H1 (cell line): ENCODE results near the gene SPACA9. TPM values are rescaled to one million over a fixed set of nuclear protein-coding genes. Genes with fewer than 3 reads are reported as not detected.

Source experiments
- CTCF ChIA-PET: fragments of 300-600 bp; sonication (Branson Sonifier 250); formaldehyde crosslinking; loops from one replicate; lab custom pipeline; 2021; ENCODE audit not compliant: partially characterized antibody; lab: Charles Lee
- POLR2A ChIA-PET: fragments of 300-600 bp; sonication (Branson Sonifier 250); formaldehyde crosslinking; loops from one replicate; lab custom pipeline; 2021; ENCODE audit warnings: inconsistent platforms; ENCODE audit not compliant: partially characterized antibody; lab: Charles Lee
- DNase-seq, 2 experiments: peaks; one replicate each; pipeline versions ENCODE4 v3.0.0 to v3.0.0-alpha.2; 2010 to 2022; ENCODE audit warnings: low spot score in 2 of 2, low read depth in 1 of 2, mixed read lengths in 1 of 2
- FAIRE-seq: peaks from 2 replicates; lab custom pipeline; 2011; peaks lifted over from hg19 to GRCh38; lab: Jason Lieb, UNC
- H2AFZ ChIP-seq: 2 replicates; pipeline ENCODE4 v1.8.1; 2012; ENCODE audit warnings: low read length, inconsistent platforms
- H2AK5ac ChIP-seq: 2 replicates; pipeline ENCODE4 v1.6.1; 2013; ENCODE audit warnings: low read depth, low read length
- H2BK120ac ChIP-seq: replicated peaks from 2 replicates; pipeline ENCODE3; 2013; ENCODE audit warnings: low read depth, low read length, inconsistent platforms
- H2BK12ac ChIP-seq: 2 replicates; pipeline ENCODE4 v1.6.1; 2013; ENCODE audit warnings: low read depth, low read length
- H2BK15ac ChIP-seq: 2 replicates; pipeline ENCODE4 v1.6.1; 2013; ENCODE audit warnings: low read length
- H2BK20ac ChIP-seq: 2 replicates; pipeline ENCODE4 v1.6.1; 2013; ENCODE audit warnings: low read length
- H2BK5ac ChIP-seq: 2 replicates; pipeline ENCODE4 v1.6.1; 2013; ENCODE audit warnings: low read depth, low read length
- H3K14ac ChIP-seq: 2 replicates; pipeline ENCODE4 v1.6.1; 2013; ENCODE audit warnings: inconsistent platforms; ENCODE audit not compliant: insufficient read length
- H3K18ac ChIP-seq: 2 replicates; pipeline ENCODE4 v1.6.1; 2013; ENCODE audit warnings: low read length; ENCODE audit errors: extremely low read depth
- H3K23ac ChIP-seq: 2 replicates; pipeline ENCODE4 v1.6.1; 2013; ENCODE audit warnings: inconsistent platforms; ENCODE audit not compliant: insufficient read length
- H3K23me2 ChIP-seq: 2 replicates; pipeline ENCODE4 v1.6.1; 2013; ENCODE audit warnings: low read depth, low read length
- H3K27ac ChIP-seq: 2 replicates; pipeline ENCODE4 v1.6.1; 2011; ENCODE audit warnings: low read depth, low read length, inconsistent platforms
- H3K27me3 ChIP-seq, 4 experiments: replicated peaks in 1 of 4; 1 replicate in 1 of 4; 2 replicates in 3 of 4; pipeline versions ENCODE4 v1.6.1 to v1.8.1; 2011 to 2013; ENCODE audit warnings: low read length in 3 of 4, mild to moderate bottlenecking in 3 of 4, inconsistent platforms in 2 of 4, mixed read lengths in 2 of 4, moderate library complexity in 1 of 4; ENCODE audit not compliant: control insufficient read depth in 3 of 4, insufficient read depth in 3 of 4; ENCODE audit errors: extremely low read depth in 1 of 4
- H3K36me3 ChIP-seq, 4 experiments: 2 replicates each; pipeline versions ENCODE4 v1.6.1 to v1.8.1; 2011 to 2013; ENCODE audit warnings: mild to moderate bottlenecking in 4 of 4, low read length in 3 of 4, moderate library complexity in 2 of 4, control low read depth in 1 of 4, inconsistent platforms in 1 of 4; ENCODE audit not compliant: insufficient read depth in 4 of 4, control insufficient read depth in 2 of 4
- H3K4ac ChIP-seq: replicated peaks from 2 replicates; pipeline ENCODE3; 2013; ENCODE audit warnings: low read length, low read depth, mixed read lengths, inconsistent platforms; ENCODE audit not compliant: insufficient read length
- H3K4me1 ChIP-seq, 4 experiments: replicated peaks in 1 of 4; 1 replicate in 1 of 4; 2 replicates in 3 of 4; pipeline versions ENCODE4 v1.6.1 to v1.8.1; 2011 to 2013; ENCODE audit warnings: low read length in 3 of 4, inconsistent platforms in 2 of 4, mixed read lengths in 1 of 4; ENCODE audit not compliant: insufficient read depth in 4 of 4, control insufficient read depth in 3 of 4
- H3K4me2 ChIP-seq, 2 experiments: 2 replicates each; pipeline versions ENCODE4 v1.6.1 to v1.8.1; 2011 to 2013; ENCODE audit warnings: low read depth in 2 of 2, low read length in 2 of 2, control low read depth in 1 of 2, inconsistent platforms in 1 of 2, mild to moderate bottlenecking in 1 of 2; ENCODE audit not compliant: insufficient read depth in 1 of 2
- H3K4me3 ChIP-seq, 4 experiments: fragments of 200-600, 300-600 bp in 1 of 4; sonication (generic), shearing (Covaris generic), sonication (Bioruptor Twin) in 1 of 4; 2 replicates each; pipeline versions ENCODE4 v1.5.1 to v1.8.1; 2011 to 2016; ENCODE audit warnings: low read length in 4 of 4, low read depth in 3 of 4, control low read depth in 2 of 4, inconsistent platforms in 2 of 4, mild to moderate bottlenecking in 2 of 4, mixed read lengths in 1 of 4, moderate library complexity in 1 of 4; ENCODE audit not compliant: insufficient read depth in 2 of 4; ENCODE audit errors: extremely low read depth in 1 of 4
- H3K56ac ChIP-seq: replicated peaks from 2 replicates; pipeline ENCODE3; 2013; ENCODE audit warnings: low read depth, mild to moderate bottlenecking, mixed read lengths, low read length, inconsistent platforms; ENCODE audit not compliant: insufficient read length
- H3K79me1 ChIP-seq: 2 replicates; pipeline ENCODE4 v1.6.1; 2013; ENCODE audit warnings: low read depth, low read length, control low read depth
- H3K79me2 ChIP-seq, 2 experiments: 2 replicates each; pipeline versions ENCODE4 v1.6.1 to v1.8.1; 2012 to 2013; ENCODE audit warnings: low read length in 2 of 2, mild to moderate bottlenecking in 2 of 2, inconsistent platforms in 1 of 2; ENCODE audit not compliant: insufficient read depth in 2 of 2, control insufficient read depth in 1 of 2
- H3K9ac ChIP-seq, 4 experiments: replicated peaks in 1 of 4; 1 replicate in 1 of 4; 2 replicates in 3 of 4; pipeline versions ENCODE4 v1.6.1 to v1.8.1; 2011 to 2013; ENCODE audit warnings: low read depth in 3 of 4, low read length in 3 of 4, control low read depth in 2 of 4, mild to moderate bottlenecking in 2 of 4, moderate library complexity in 2 of 4, inconsistent platforms in 1 of 4; ENCODE audit errors: extremely low read depth in 1 of 4
- H3K9me3 ChIP-seq, 2 experiments: 2 replicates each; pipeline versions ENCODE4 v1.6.1 to v1.8.1; 2012 to 2013; ENCODE audit warnings: mild to moderate bottlenecking in 2 of 2, moderate library complexity in 2 of 2, control low read depth in 1 of 2, inconsistent platforms in 1 of 2, low read depth in 1 of 2, low read length in 1 of 2, mixed read lengths in 1 of 2; ENCODE audit not compliant: insufficient read depth in 2 of 2
- H4K20me1 ChIP-seq, 2 experiments: replicated peaks in 1 of 2; 2 replicates each; pipeline versions ENCODE3 to v1.8.1; 2011 to 2013; ENCODE audit warnings: inconsistent platforms in 2 of 2, low read length in 2 of 2, mild to moderate bottlenecking in 1 of 2; ENCODE audit not compliant: insufficient read depth in 2 of 2, control insufficient read depth in 1 of 2
- H4K5ac ChIP-seq: 2 replicates; pipeline ENCODE4 v1.6.1; 2013; ENCODE audit warnings: low read length, low read depth, mixed read lengths, inconsistent platforms; ENCODE audit not compliant: insufficient read length
- H4K8ac ChIP-seq: 2 replicates; pipeline ENCODE4 v1.8.0; 2013; ENCODE audit warnings: mild to moderate bottlenecking, moderate library complexity, low read length, inconsistent platforms; ENCODE audit not compliant: insufficient read depth; ENCODE audit errors: extremely low read depth
- H4K91ac ChIP-seq: replicated peaks from 2 replicates; pipeline ENCODE3; 2013; ENCODE audit warnings: low read length, mixed read lengths, inconsistent platforms; ENCODE audit not compliant: insufficient read length
- CBX5 ChIP-seq: fragments of 300-800, 300-1000 bp; sonication (generic); IDR thresholded peaks from 2 replicates; pipeline ENCODE4 v1.7.1; 2016; ENCODE audit warnings: antibody characterized with exemption, low read length, low read depth
- JUND ChIP-seq: IDR thresholded peaks from 2 replicates; pipeline ENCODE4 v1.6.1; 2011; ENCODE audit warnings: mild to moderate bottlenecking, improper control_type of control experiment, low read length
- SP2 ChIP-seq: IDR thresholded peaks from 2 replicates; pipeline ENCODE4 v1.6.1; 2012; ENCODE audit warnings: mild to moderate bottlenecking, low read length, inconsistent platforms
- WGBS, 2 experiments: shearing (Covaris generic) in 1 of 2; methylation state at CpG; one replicate each; pipeline versions ENCODE4 v1.1.6 to v1.1.7; 2013 to 2015; ENCODE audit warnings: low lambda C conversion rate in 2 of 2, mixed read lengths in 2 of 2, inconsistent platforms in 1 of 2, low coverage in 1 of 2, missing lambda C conversion rate in 1 of 2; ENCODE audit not compliant: insufficient replicate concordance in 2 of 2, insufficient coverage in 1 of 2, insufficient read length in 1 of 2; ENCODE audit errors: extremely low coverage in 1 of 2, missing lambda C conversion rate in 1 of 2; 5-methylcytosine and 5-hydroxymethylcytosine counted together
- polyA plus RNA-seq, 7 experiments: library from polyadenylated mRNA; depleted of rRNA in 3 of 7; stranded (reverse) in 5 of 7; unstranded in 2 of 7; fragments of >200 nt in 5 of 7; fragments of 200-250 nt in 2 of 7; gene quantifications; 1 replicate in 5 of 7; 2 replicates in 1 of 7; 4 replicates in 1 of 7; pipeline versions ENCODE4 v1.2.1 to v1.2.3, GENCODE V29; 2011 to 2013; ENCODE audit warnings: missing spikeins in 2 of 7, mixed read lengths in 2 of 7
- total RNA-seq: library from RNA; stranded (reverse); fragmentation: NEBNext Ultra II Directional; extraction: Animal tissue kit (Norgen Biotek cat#: 25700); gene quantifications from 2 replicates; pipeline ENCODE4 v1.2.1, GENCODE V29; 2021

Gene SPACA9
- total and polyA plus RNA-seq, 2 of the 8 experiments (the other 6 are each of a cell fraction or from before 2014, with no cell fraction given): 0.63 to 1.3 TPM

GRCh38 chr9:132854832-132855231 is 23.9 kb upstream of the SPACA9 start:
- H4K5ac ChIP-seq: no peak overlapping the region
- H3K14ac ChIP-seq: no peak overlapping the region
- H3K27ac ChIP-seq: no peak overlapping the region
- H2BK12ac ChIP-seq: no peak overlapping the region
- POLR2A ChIA-PET: no interaction called here
- no peak overlapping the region for H3K56ac ChIP-seq
- H2BK120ac ChIP-seq: no peak overlapping the region
- H3K23me2 ChIP-seq: no peaks in the 10 kb centered on the region
- H3K4me3 ChIP-seq: no peak overlapping the region
- H3K4ac ChIP-seq: no peak overlapping the region
- no peak overlapping the region for H2BK20ac ChIP-seq
- FAIRE-seq (no peak), DNase-seq (no peak)
- H3K36me3 ChIP-seq: no peaks in the 10 kb centered on the region
- CTCF ChIA-PET: interaction anchor here (1.0 to 1.3 kb wide), 2 partner anchors 10 to 46 kb away, joined by 4 read pairs; no protein-coding TSS in a partner anchor
- WGBS, 2 experiments: 94% methylated on average over 10 of the region's 10 CpGs; no CpG with 5 or more reads in 1 of the 2 experiments
- H3K4me1 ChIP-seq: peaks cover 0 to 20% (median 9%) of the 10 kb centered on the region in 4 experiments; a peak in 6 of 7 replicates
- H3K9ac ChIP-seq: no peak overlapping the region
- H3K4me2 ChIP-seq: no peak overlapping the region
- H2BK15ac ChIP-seq: no peak overlapping the region
- H4K20me1 ChIP-seq: no peaks in the 10 kb centered on the region
- no peaks in the 10 kb centered on the region; a peak in 2 of 7 replicates for H3K27me3 ChIP-seq
- H3K18ac ChIP-seq: no peak overlapping the region
- no peaks in the 10 kb centered on the region for H3K9me3 ChIP-seq
- no peaks in the 10 kb centered on the region for H3K79me1 ChIP-seq
- H3K79me2 ChIP-seq: no peaks in the 10 kb centered on the region
- no peak overlapping the region for H2BK5ac ChIP-seq
- no peak overlapping the region for H2AFZ ChIP-seq
- H4K8ac ChIP-seq: no peak overlapping the region
- H4K91ac ChIP-seq: no peak overlapping the region
- H3K23ac ChIP-seq: no peak overlapping the region
- H2AK5ac ChIP-seq: 0 out of 2 replicates have a peak overlapping the region, but pooled peaks have one; percentile 53
- TF ChIP-seq JUND (no peak), SP2 (no peak), CBX5 (no peak)
